RWPE2 (cell line): ENCODE measurements around the gene CIB1.

Experiments
- ATAC-seq: fragments of 200-7000 bp; cut with Tn5 transposase; 3 replicates; pipeline ENCODE4 v1.9.1; 2021; ENCODE audit warnings: low read depth
- DNase-seq: peaks from one replicate; pipeline ENCODE4 v3.0.0-alpha.2; 2020; ENCODE audit warnings: low spot score
- H3K27ac ChIP-seq: fragments of 450-650 bp; 2 replicates; pipeline ENCODE4 v1.5.1; 2017; ENCODE audit warnings: mild to moderate bottlenecking; ENCODE audit not compliant: poor library complexity, severe bottlenecking
- H3K27me3 ChIP-seq: fragments of 250-450 bp; sonication (Bioruptor Pico); 2 replicates; pipeline ENCODE4 v1.5.1; 2021; ENCODE audit warnings: mild to moderate bottlenecking, moderate library complexity; ENCODE audit not compliant: insufficient read depth, poor library complexity, severe bottlenecking
- H3K36me3 ChIP-seq: fragments of 250-450 bp; sonication (Bioruptor Pico); 2 replicates; pipeline ENCODE4 v1.5.1; 2020; ENCODE audit warnings: low read depth, mild to moderate bottlenecking, moderate library complexity
- H3K4me1 ChIP-seq: fragments of 250-450 bp; sonication (Bioruptor Pico); 2 replicates; pipeline ENCODE4 v1.5.1; 2021; ENCODE audit warnings: mild to moderate bottlenecking, moderate library complexity; ENCODE audit not compliant: insufficient read depth, poor library complexity, severe bottlenecking
- H3K4me3 ChIP-seq: fragments of 250-450 bp; sonication (Bioruptor Pico); 2 replicates; pipeline ENCODE4 v1.5.1; 2021; ENCODE audit warnings: mild to moderate bottlenecking, moderate library complexity; ENCODE audit not compliant: severe bottlenecking
- H3K9me3 ChIP-seq: fragments of 250-450 bp; sonication (Bioruptor Pico); 2 replicates; pipeline ENCODE4 v1.5.1; 2021; ENCODE audit warnings: mild to moderate bottlenecking, moderate library complexity; ENCODE audit not compliant: severe bottlenecking
- TF ChIP-seq, protein P1 (sequence below): fragments of 450-650 bp; IDR thresholded peaks from one replicate; pipeline ENCODE4 v1.5.1; 2017; ENCODE audit warnings: mild to moderate bottlenecking, moderate library complexity; ENCODE audit not compliant: poor library complexity, severe bottlenecking

The CIB1 gene

GRCh38 chr15:90181776-90182175, 52.0 kb downstream of the CIB1 start:
- H3K9me3 ChIP-seq: no peaks in the 10 kb centered on the region
- H3K36me3 ChIP-seq: peaks cover 8% of the 10 kb centered on the region
- no peaks in the 10 kb centered on the region for H3K27me3 ChIP-seq
- H3K27ac ChIP-seq: peak overlapping the region; percentile 2
- ATAC-seq (no peak), DNase-seq (no peak)
- no peak overlapping the region for H3K4me3 ChIP-seq
- TF ChIP-seq, protein P1, sequence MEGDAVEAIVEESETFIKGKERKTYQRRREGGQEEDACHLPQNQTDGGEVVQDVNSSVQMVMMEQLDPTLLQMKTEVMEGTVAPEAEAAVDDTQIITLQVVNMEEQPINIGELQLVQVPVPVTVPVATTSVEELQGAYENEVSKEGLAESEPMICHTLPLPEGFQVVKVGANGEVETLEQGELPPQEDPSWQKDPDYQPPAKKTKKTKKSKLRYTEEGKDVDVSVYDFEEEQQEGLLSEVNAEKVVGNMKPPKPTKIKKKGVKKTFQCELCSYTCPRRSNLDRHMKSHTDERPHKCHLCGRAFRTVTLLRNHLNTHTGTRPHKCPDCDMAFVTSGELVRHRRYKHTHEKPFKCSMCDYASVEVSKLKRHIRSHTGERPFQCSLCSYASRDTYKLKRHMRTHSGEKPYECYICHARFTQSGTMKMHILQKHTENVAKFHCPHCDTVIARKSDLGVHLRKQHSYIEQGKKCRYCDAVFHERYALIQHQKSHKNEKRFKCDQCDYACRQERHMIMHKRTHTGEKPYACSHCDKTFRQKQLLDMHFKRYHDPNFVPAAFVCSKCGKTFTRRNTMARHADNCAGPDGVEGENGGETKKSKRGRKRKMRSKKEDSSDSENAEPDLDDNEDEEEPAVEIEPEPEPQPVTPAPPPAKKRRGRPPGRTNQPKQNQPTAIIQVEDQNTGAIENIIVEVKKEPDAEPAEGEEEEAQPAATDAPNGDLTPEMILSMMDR: no peak
- H3K4me1 ChIP-seq: peaks cover 28% of the 10 kb centered on the region
